GM19238 (cell line): ENCODE results near the gene PGM1.

Source experiments
- DNase-seq: peaks from one replicate; pipeline ENCODE4 v3.0.0; 2011; ENCODE audit warnings: low spot score; ENCODE audit not compliant: insufficient read length

The PGM1 gene

DNA sequence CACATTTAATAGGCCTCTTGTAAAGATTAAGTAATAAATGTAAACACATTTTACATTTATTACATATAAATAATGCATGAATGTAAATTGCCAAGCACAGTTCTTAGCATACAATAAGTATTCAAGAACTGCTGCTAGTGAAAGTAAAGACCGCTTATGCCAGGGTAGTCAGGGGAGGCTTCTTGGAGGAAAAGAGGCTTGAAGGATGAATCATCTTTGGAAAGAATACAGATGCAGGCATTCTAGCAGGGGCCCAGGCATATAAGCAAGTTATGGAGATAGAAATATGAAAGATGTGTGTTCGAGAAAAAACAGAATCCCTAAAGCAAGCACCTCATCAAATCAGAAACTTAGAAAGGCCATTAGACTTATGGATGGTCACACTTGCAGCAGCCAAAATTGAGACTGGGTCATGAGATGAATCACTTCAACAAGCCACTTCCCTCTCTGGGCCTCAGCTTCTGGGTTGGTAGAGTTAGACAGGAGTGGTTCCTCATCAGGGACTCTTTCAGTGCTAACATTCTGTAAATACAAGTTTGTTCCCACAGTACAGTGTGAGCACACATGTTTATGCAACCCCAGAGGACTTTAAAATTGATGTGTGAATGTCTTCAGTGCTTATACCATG is 100.8 kb downstream of the PGM1 start:
- no peak for DNase-seq

DNA sequence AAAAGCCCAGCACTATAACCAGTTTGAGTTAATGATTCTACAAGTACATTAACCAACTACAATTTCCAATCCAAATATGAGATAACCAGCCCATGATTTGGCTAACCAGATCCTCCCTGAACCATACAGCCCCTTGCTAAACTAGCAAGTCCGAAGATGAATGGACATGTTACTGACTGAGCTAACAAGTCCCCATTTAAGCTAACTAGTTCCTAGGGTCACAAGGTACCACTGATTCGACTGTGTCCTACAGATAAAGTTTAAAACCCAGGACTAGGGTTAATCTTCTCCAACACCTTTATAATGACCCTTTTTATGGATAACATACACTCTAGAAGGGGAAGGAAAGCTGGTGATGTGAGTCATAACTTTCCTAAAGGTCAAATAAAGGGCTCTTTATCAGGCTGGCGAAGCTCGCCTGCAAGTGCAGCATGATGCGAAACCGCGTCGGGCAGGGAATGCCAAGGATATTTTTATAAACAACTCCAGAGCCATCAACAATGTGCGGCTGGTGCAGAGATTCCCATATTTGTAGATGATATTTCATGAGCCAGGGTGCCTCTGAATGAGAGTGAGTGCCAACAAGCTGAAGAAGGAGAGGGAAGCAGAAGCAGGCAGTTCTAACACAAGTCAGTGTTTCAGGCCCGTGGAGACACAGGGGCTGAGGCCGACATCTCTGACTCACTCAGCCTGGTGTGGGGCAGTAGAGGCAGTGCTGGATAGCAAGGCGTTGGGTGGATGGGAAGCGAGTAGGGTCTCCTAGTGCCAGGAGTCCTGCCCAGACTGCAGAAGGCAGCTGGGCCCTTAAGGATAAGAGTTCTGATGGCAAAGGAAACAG is 105.0 kb downstream of the PGM1 start:
- no peak for DNase-seq

DNA sequence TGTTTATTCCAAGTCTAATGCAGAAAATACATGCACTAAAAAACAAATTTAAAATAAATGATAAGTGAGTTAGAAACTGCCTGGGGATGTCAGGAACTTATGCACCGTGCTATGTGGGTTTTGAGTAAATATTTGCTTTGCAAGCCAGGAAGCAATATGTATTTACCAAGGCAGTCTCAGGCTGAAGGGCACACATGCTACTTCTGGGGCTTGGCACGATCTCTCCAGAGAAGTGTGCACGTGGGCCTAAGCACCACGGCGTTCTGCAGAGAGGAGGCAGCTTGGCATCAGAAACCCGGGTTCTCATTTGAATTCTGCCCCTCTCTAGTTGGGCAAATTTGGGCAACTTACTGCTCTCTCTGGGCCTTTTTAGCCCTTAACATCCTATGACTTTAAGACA is 108.0 kb downstream of the PGM1 start:
- DNase-seq: no peak

DNA sequence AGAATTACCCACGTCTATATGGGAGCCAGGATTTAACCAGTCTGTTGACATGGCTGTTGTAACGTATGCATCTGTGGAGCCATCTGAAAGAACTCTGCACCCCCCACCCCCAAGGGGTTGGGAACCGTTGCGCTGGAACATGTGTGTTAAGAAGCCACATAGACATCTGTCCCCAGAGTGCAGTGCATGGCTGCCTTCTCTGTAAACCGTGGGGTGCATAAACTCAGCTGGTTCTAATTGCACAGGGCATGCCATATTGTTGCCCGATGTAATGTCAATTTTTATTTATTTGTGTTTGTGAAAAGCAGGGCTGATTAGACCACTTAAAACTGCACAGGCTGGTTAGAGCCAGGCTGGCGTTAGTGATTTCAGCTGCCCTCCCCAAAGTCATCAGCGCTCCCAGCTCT is 110.5 kb downstream of the PGM1 start:
- no peak for DNase-seq

DNA sequence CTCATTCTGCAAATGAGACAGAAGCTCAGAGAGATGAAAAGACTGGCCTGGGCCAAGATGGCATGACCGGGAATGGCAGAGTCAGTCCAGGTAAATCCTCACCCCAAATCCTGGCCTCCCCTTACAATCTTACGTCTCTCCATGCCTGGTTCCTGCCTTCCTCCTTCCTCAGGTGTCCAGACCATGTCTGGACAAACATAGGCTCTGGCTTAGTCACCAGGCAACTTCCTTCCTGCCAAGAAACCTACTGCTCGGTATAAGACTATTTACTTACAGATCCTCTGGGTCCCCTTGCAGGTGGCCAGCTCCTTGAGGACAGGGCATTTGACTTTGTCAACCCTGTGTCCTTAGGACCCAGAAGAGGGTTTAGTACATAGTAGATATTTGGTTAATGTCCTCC is 111.2 kb downstream of the PGM1 start:
- DNase-seq: no peak

DNA sequence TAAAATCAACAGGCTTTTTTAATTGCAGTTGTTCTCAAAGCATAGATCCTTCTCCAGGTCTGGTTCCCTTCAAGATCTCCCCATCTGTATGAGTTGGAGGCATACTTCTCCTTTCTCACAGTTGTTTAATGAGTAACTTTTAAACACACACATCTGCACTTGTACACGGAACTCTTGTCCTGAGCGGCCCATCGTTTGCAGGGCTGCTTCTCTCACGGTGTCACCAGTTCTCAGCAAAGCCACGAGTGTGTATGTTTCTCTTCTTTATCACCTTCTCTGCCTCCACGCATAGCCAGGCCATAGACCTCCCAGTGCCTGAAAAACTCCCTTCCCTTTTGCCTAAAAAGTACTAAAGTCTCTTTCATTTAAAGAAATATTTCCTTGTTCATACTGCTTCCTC is 111.9 kb downstream of the PGM1 start:
- DNase-seq: no peak

DNA sequence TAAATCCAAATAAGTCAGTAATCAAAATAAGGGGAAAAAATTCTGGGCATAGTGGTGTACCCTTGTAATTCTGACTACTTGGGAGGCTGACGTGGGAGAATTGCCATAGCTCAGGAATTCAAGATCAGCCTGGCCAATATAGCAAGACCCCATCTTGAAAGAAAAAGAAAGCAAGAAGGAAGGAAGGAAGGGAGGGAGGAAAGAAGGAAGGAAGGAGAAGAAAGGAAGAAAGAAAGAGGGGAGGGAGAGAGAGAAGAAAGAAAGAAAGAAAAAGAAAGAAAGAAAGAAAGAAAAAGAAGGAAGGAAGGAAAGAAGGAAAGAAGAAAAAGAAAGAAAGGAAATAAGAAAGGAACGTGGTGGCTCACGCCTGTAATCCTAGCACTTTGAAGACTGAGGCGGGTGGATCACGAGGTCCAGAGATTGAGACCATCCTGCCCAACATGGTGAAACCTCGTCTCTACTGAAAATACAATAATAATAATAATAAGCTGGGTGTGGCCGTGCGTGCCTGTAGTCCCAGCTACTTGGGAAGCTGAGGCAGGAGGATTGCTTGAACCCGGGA is 116.1 kb downstream of the PGM1 start:
- DNase-seq: no peak
